WTC11 (cell line): ENCODE measurements around the gene ARHGAP10. TPM values are rescaled to one million over a fixed set of nuclear protein-coding genes. Genes with fewer than 3 reads are reported as not detected.
A peak's percentile ranks its signal among the peaks of the same experiment; 100 is the strongest.

Experiments
- ATAC-seq: fragments of 200-7000 bp; cut with Tn5 transposase; 2 replicates; pipeline ENCODE4 v1.10.0; 2021; ENCODE audit warnings: mild to moderate bottlenecking, moderate library complexity
- CTCF ChIA-PET: fragments of 300-600 bp; sonication (Branson Sonifier 250); formaldehyde crosslinking; loops from one replicate; lab custom pipeline; 2021; ENCODE audit warnings: antibody characterized with exemption; lab: Charles Lee
- POLR2A ChIA-PET: fragments of 350-600 bp; sonication (Branson Sonifier 250); formaldehyde crosslinking; loops from one replicate; lab custom pipeline; 2021; ENCODE audit warnings: antibody characterized with exemption; lab: Charles Lee
- DNase-seq: peaks from one replicate; pipeline ENCODE4 v3.0.0; 2021; ENCODE audit warnings: low spot score
- H3K27ac Mint-ChIP-seq: 2 replicates; pipeline ENCODE4 v1.8.0; 2021; ENCODE audit warnings: mixed read lengths
- H3K27me3 Mint-ChIP-seq: 2 replicates; pipeline ENCODE4 v1.8.0; 2021; ENCODE audit warnings: low read depth, mild to moderate bottlenecking, moderate library complexity, mixed read lengths
- H3K36me3 Mint-ChIP-seq: 2 replicates; pipeline ENCODE4 v1.8.0; 2021; ENCODE audit warnings: mixed read lengths
- H3K4me1 Mint-ChIP-seq: 2 replicates; pipeline ENCODE4 v1.8.0; 2022; ENCODE audit warnings: mixed read lengths
- H3K4me3 Mint-ChIP-seq: 2 replicates; pipeline ENCODE4 v1.8.0; 2021; ENCODE audit warnings: mild to moderate bottlenecking, moderate library complexity, mixed read lengths
- H3K9me3 Mint-ChIP-seq: 2 replicates; pipeline ENCODE4 v1.8.0; 2021; ENCODE audit warnings: mixed read lengths
- CTCF ChIP-seq: fragments of 200-600 bp; IDR thresholded peaks from 2 replicates; pipeline ENCODE4 v1.8.0; 2022; ENCODE audit warnings: antibody characterized with exemption
- E2F4 ChIP-seq: sonication (generic); formaldehyde crosslinking; IDR thresholded peaks from 2 replicates; pipeline ENCODE4 v1.8.1; 2022; ENCODE audit warnings: low read depth, mild to moderate bottlenecking, moderate library complexity, missing genetic modification reagents, borderline replicate concordance
- E2F5 ChIP-seq: sonication (generic); formaldehyde crosslinking; IDR thresholded peaks from 2 replicates; pipeline ENCODE4 v1.8.1; 2022; ENCODE audit warnings: mild to moderate bottlenecking, moderate library complexity, missing genetic modification reagents
- HMGXB4 ChIP-seq: sonication (generic); formaldehyde crosslinking; IDR thresholded peaks from 2 replicates; pipeline ENCODE4 v1.8.1; 2023; ENCODE audit warnings: mild to moderate bottlenecking, moderate library complexity, missing genetic modification reagents
- MAX ChIP-seq: sonication (generic); formaldehyde crosslinking; IDR thresholded peaks from 2 replicates; pipeline ENCODE4 v1.8.0; 2022; ENCODE audit warnings: mild to moderate bottlenecking, missing genetic modification reagents
- PRDM15 ChIP-seq: sonication (generic); formaldehyde crosslinking; IDR thresholded peaks from 2 replicates; pipeline ENCODE4 v1.8.0; 2022; ENCODE audit warnings: missing genetic modification reagents
- RORB ChIP-seq: fragments of 250-450 bp; sonication (Bioruptor Pico); IDR thresholded peaks from 2 replicates; pipeline ENCODE4 v1.9.0; 2021; ENCODE audit warnings: mild to moderate bottlenecking
- TEAD1 ChIP-seq: sonication (generic); formaldehyde crosslinking; IDR thresholded peaks from 2 replicates; pipeline ENCODE4 v1.8.0; 2022; ENCODE audit warnings: mild to moderate bottlenecking, missing genetic modification reagents
- ZNF121 ChIP-seq: sonication (generic); formaldehyde crosslinking; IDR thresholded peaks from 2 replicates; pipeline ENCODE4 v1.8.0; 2023; ENCODE audit warnings: missing genetic modification reagents
- ZNF219 ChIP-seq: sonication (generic); formaldehyde crosslinking; IDR thresholded peaks from 2 replicates; pipeline ENCODE4 v1.8.0; 2023; ENCODE audit warnings: missing genetic modification reagents, mild to moderate bottlenecking, borderline replicate concordance
- ZNF232 ChIP-seq: sonication (generic); formaldehyde crosslinking; IDR thresholded peaks from 2 replicates; pipeline ENCODE4 v1.8.0; 2022; ENCODE audit warnings: mild to moderate bottlenecking, missing genetic modification reagents
- ZNF396 ChIP-seq: fragments of 250-450 bp; sonication (Bioruptor Pico); IDR thresholded peaks from 2 replicates; pipeline ENCODE4 v1.8.0; 2021; ENCODE audit warnings: mild to moderate bottlenecking, moderate library complexity, borderline replicate concordance
- total RNA-seq: library from RNA; stranded (reverse); gene quantifications from 3 replicates; pipeline ENCODE4 v1.2.3, GENCODE V29; 2021

The ARHGAP10 gene
- total RNA-seq, 1 experiment from 2014 or later: 9.6 TPM

GRCh38 chr4:147730333-147730732, 1.6 kb upstream of the ARHGAP10 start (continued):
- no peak for TF ChIP-seq ZNF232 (CRISPR knock-in tag)
- no peak for TF ChIP-seq RORB (CRISPR knock-in tag)
- TF ChIP-seq MAX (CRISPR knock-in tag): no peak
- no peak for TF ChIP-seq ZNF219 (CRISPR knock-in tag)
- no peak for TF ChIP-seq ZNF396 (CRISPR knock-in tag)
- TF ChIP-seq E2F5: no peak
- TF ChIP-seq CTCF: no peak
- TF ChIP-seq, all 79 proteins: peak for 0

- peaks cover 50% of the 10 kb centered on the region for H3K4me1 Mint-ChIP-seq
- peaks cover 67% of the 10 kb centered on the region for H3K27me3 Mint-ChIP-seq
- TF ChIP-seq HMGXB4 (CRISPR knock-in tag) (no peak), ZNF121 (peak; percentile 85), PRDM15 (peak; percentile 76), E2F4 (CRISPR knock-in tag) (peak; percentile 44; the same call in 1 of the 2 replicates), MAX (CRISPR knock-in tag) (peak; percentile 39; the same call in 1 of the 2 replicates), TEAD1 (CRISPR knock-in tag) (0 out of 2 replicates have a peak, but pooled peaks have one; percentile 17)
- ATAC-seq: peak; percentile 69
- peak; percentile 71 for DNase-seq
- CTCF ChIA-PET: interaction anchor here (0.7 to 2.1 kb wide), 6 partner anchors 24 to 134 kb away, joined by 3 to 26 read pairs (median 4); partner anchors contain the start of gene TMEM184C
- H3K27ac Mint-ChIP-seq: peak overlapping the region; percentile 83; the same call in 1 of the 2 replicates
- peak overlapping the region; percentile 84 for H3K4me3 Mint-ChIP-seq
- no peaks in the 10 kb centered on the region for H3K36me3 Mint-ChIP-seq
- no peaks in the 10 kb centered on the region for H3K9me3 Mint-ChIP-seq
- POLR2A ChIA-PET: interaction anchor here (0.6 to 1.1 kb wide), 4 partner anchors 19 to 135 kb away, joined by 3 to 5 read pairs (median 4); partner anchors contain the start of genes PRMT9 and TMEM184C
Observed at GRCh38 chr4:147732518-147733235, 789 bp downstream of the ARHGAP10 start.
